HepG2 (cell line): ENCODE data around the gene RHCE. TPM values are rescaled to one million over a fixed set of nuclear protein-coding genes. Genes with fewer than 3 reads are reported as not detected.

Source experiments
- MATR3 ChIP-seq: sonication (generic); formaldehyde crosslinking; IDR thresholded peaks from 2 replicates; pipeline ENCODE4 v1.4.0; 2020; ENCODE audit warnings: missing genetic modification reagents
- PHF20 ChIP-seq: sonication (generic); formaldehyde crosslinking; IDR thresholded peaks from 2 replicates; pipeline ENCODE4 v1.5.0; 2020; ENCODE audit warnings: mild to moderate bottlenecking, missing genetic modification reagents
- PHF21A ChIP-seq: sonication (generic); formaldehyde crosslinking; IDR thresholded peaks from 2 replicates; pipeline ENCODE4 v1.5.0; 2020; ENCODE audit warnings: mild to moderate bottlenecking, missing genetic modification reagents
- RBM22 ChIP-seq: fragments of 200-400 bp; formaldehyde crosslinking; optimal IDR thresholded peaks from 2 replicates; pipeline ENCODE3; 2017; ENCODE audit warnings: mild to moderate bottlenecking, low read length, moderate library complexity
- ZFP36 ChIP-seq: fragments of 150-350 bp; IDR thresholded peaks from 2 replicates; pipeline ENCODE4 v1.6.1; 2018; ENCODE audit warnings: borderline replicate concordance, low read length, low read depth; ENCODE audit not compliant: partially characterized antibody
- ZNF260 ChIP-seq: sonication (generic); formaldehyde crosslinking; IDR thresholded peaks from 2 replicates; pipeline ENCODE4 v1.4.0; 2020; ENCODE audit warnings: missing genetic modification reagents, low read depth, mild to moderate bottlenecking, borderline replicate concordance
- polyA plus RNA-seq, 8 experiments: library from polyadenylated mRNA; depleted of rRNA in 3 of 8; stranded (reverse) in 7 of 8; unstranded in 1 of 8; fragments of >200 nt; fragmentation: Illumina TruSeq in 4 of 8; extraction: Trizol in 4 of 8; gene quantifications; 2 replicates each; pipeline versions ENCODE4 v1.2.1 to v1.2.3, GENCODE V29; 2011 to 2016; ENCODE audit warnings: low read depth in 4 of 8, missing spikeins in 1 of 8, mixed read lengths in 1 of 8; ENCODE audit not compliant: insufficient read depth in 1 of 8
- total RNA-seq, 5 experiments: library from RNA; depleted of rRNA; stranded (reverse); fragments of >200 nt; fragmentation: Illumina TruSeq; extraction: Trizol; gene quantifications; 2 replicates each; pipeline ENCODE4 v1.2.3, GENCODE V29; 2016; ENCODE audit warnings: low read depth in 1 of 5
- TF ChIP-seq, protein P1 (sequence below): sonication (generic); formaldehyde crosslinking; IDR thresholded peaks from 2 replicates; pipeline ENCODE4 v1.4.0; 2020; ENCODE audit warnings: mild to moderate bottlenecking, missing genetic modification reagents
- TF ChIP-seq, protein P2 (sequence below): sonication (generic); formaldehyde crosslinking; IDR thresholded peaks from 2 replicates; pipeline ENCODE4 v1.5.1; 2020; ENCODE audit warnings: missing genetic modification reagents, mild to moderate bottlenecking, borderline replicate concordance
- TF ChIP-seq, protein P3 (sequence below): sonication (generic); formaldehyde crosslinking; IDR thresholded peaks from 2 replicates; pipeline ENCODE4 v1.5.0; 2020; ENCODE audit warnings: missing genetic modification reagents
- TF ChIP-seq, protein P4 (sequence below): sonication (generic); formaldehyde crosslinking; IDR thresholded peaks from 2 replicates; pipeline ENCODE4 v1.5.0; 2020; ENCODE audit warnings: mild to moderate bottlenecking, missing genetic modification reagents, moderate library complexity
- TF ChIP-seq, protein P5 (sequence below): sonication (generic); formaldehyde crosslinking; IDR thresholded peaks from 2 replicates; pipeline ENCODE4 v1.4.0; 2020; ENCODE audit warnings: low read depth, missing genetic modification reagents
- TF ChIP-seq, protein P6 (sequence below): sonication (generic); formaldehyde crosslinking; IDR thresholded peaks from 2 replicates; pipeline ENCODE4 v1.5.1; 2020; ENCODE audit warnings: missing genetic modification reagents, mild to moderate bottlenecking, borderline replicate concordance

The RHCE gene
- total and polyA plus RNA-seq, 2 of the 13 experiments (the other 11 are each of a cell fraction or from before 2014, with no cell fraction given), result 0.30 TPM; not detected in 1

DNA sequence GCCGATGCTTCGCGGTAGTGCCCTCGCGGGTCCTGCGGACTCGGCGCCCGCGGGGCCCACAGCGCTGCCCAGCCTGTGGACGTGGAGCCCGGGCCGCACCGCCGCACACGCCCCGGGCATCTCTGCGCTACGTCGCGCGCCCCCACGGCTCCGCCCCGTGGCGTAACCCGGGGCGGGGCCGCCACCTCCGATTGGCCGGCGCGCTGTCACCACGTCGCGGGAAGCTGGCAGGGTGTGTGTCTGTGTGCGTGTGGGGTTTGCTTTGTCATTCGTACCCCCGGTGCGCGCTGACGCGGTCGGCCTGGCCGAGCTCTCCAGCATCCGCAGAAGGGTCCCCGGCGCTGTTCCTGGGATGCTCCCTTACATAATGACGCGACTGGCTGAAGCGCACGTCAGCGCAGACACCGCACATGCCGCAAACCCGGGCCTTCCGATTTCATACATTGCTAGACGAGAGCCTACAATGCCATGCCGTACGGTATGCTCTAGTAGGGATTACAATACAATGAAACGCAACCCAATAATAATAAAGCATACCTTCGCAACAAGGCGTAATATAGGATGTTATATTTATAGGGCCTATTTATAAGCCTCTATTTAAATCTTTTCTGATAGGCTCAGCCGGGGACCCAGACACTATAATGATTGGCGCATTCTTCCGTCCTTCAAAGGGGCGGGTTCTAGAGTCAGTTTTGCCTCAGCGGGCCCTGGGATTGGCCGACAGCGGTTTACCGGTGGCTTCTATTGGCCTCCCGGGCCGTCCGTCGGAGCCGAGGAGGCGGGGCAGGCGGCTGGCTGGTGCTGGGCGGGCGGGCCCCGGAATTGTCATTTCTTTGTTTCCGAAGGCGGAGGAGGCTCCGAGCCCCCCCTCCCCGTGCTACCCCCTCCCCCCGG is 9.7 kb upstream of the RHCE start, which contains the start of gene MACO1 (continued):
- TF ChIP-seq, protein P1, sequence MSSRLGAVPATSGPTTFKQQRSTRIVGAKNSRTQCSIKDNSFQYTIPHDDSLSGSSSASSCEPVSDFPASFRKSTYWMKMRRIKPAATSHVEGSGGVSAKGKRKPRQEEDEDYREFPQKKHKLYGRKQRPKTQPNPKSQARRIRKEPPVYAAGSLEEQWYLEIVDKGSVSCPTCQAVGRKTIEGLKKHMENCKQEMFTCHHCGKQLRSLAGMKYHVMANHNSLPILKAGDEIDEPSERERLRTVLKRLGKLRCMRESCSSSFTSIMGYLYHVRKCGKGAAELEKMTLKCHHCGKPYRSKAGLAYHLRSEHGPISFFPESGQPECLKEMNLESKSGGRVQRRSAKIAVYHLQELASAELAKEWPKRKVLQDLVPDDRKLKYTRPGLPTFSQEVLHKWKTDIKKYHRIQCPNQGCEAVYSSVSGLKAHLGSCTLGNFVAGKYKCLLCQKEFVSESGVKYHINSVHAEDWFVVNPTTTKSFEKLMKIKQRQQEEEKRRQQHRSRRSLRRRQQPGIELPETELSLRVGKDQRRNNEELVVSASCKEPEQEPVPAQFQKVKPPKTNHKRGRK (CRISPR knock-in tag), result no peak
- TF ChIP-seq ZNF260 (CRISPR knock-in tag) (no peak), MATR3 (CRISPR knock-in tag) (no peak), PHF21A (CRISPR knock-in tag) (peak; percentile 100), PHF20 (CRISPR knock-in tag) (peak; percentile 28; the same call in 1 of the 2 replicates), RBM22 (no peak), ZFP36 (no peak)
- TF ChIP-seq, protein P2, sequence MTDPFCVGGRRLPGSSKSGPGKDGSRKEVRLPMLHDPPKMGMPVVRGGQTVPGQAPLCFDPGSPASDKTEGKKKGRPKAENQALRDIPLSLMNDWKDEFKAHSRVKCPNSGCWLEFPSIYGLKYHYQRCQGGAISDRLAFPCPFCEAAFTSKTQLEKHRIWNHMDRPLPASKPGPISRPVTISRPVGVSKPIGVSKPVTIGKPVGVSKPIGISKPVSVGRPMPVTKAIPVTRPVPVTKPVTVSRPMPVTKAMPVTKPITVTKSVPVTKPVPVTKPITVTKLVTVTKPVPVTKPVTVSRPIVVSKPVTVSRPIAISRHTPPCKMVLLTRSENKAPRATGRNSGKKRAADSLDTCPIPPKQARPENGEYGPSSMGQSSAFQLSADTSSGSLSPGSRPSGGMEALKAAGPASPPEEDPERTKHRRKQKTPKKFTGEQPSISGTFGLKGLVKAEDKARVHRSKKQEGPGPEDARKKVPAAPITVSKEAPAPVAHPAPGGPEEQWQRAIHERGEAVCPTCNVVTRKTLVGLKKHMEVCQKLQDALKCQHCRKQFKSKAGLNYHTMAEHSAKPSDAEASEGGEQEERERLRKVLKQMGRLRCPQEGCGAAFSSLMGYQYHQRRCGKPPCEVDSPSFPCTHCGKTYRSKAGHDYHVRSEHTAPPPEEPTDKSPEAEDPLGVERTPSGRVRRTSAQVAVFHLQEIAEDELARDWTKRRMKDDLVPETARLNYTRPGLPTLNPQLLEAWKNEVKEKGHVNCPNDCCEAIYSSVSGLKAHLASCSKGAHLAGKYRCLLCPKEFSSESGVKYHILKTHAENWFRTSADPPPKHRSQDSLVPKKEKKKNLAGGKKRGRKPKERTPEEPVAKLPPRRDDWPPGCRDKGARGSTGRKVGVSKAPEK (CRISPR knock-in tag), result no peak
- TF ChIP-seq, protein P3, sequence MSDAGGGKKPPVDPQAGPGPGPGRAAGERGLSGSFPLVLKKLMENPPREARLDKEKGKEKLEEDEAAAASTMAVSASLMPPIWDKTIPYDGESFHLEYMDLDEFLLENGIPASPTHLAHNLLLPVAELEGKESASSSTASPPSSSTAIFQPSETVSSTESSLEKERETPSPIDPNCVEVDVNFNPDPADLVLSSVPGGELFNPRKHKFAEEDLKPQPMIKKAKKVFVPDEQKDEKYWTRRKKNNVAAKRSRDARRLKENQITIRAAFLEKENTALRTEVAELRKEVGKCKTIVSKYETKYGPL (CRISPR knock-in tag), result no peak
- TF ChIP-seq, protein P4, sequence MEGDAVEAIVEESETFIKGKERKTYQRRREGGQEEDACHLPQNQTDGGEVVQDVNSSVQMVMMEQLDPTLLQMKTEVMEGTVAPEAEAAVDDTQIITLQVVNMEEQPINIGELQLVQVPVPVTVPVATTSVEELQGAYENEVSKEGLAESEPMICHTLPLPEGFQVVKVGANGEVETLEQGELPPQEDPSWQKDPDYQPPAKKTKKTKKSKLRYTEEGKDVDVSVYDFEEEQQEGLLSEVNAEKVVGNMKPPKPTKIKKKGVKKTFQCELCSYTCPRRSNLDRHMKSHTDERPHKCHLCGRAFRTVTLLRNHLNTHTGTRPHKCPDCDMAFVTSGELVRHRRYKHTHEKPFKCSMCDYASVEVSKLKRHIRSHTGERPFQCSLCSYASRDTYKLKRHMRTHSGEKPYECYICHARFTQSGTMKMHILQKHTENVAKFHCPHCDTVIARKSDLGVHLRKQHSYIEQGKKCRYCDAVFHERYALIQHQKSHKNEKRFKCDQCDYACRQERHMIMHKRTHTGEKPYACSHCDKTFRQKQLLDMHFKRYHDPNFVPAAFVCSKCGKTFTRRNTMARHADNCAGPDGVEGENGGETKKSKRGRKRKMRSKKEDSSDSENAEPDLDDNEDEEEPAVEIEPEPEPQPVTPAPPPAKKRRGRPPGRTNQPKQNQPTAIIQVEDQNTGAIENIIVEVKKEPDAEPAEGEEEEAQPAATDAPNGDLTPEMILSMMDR (CRISPR knock-in tag), result no peak
- TF ChIP-seq, protein P5, sequence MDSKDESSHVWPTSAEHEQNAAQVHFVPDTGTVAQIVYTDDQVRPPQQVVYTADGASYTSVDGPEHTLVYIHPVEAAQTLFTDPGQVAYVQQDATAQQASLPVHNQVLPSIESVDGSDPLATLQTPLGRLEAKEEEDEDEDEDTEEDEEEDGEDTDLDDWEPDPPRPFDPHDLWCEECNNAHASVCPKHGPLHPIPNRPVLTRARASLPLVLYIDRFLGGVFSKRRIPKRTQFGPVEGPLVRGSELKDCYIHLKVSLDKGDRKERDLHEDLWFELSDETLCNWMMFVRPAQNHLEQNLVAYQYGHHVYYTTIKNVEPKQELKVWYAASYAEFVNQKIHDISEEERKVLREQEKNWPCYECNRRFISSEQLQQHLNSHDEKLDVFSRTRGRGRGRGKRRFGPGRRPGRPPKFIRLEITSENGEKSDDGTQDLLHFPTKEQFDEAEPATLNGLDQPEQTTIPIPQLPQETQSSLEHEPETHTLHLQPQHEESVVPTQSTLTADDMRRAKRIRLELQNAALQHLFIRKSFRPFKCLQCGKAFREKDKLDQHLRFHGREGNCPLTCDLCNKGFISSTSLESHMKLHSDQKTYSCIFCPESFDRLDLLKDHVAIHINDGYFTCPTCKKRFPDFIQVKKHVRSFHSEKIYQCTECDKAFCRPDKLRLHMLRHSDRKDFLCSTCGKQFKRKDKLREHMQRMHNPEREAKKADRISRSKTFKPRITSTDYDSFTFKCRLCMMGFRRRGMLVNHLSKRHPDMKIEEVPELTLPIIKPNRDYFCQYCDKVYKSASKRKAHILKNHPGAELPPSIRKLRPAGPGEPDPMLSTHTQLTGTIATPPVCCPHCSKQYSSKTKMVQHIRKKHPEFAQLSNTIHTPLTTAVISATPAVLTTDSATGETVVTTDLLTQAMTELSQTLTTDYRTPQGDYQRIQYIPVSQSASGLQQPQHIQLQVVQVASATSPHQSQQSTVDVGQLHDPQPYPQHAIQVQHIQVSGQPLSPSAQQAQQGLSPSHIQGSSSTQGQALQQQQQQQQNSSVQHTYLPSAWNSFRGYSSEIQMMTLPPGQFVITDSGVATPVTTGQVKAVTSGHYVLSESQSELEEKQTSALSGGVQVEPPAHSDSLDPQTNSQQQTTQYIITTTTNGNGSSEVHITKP (CRISPR knock-in tag), result no peak
- TF ChIP-seq, protein P6, sequence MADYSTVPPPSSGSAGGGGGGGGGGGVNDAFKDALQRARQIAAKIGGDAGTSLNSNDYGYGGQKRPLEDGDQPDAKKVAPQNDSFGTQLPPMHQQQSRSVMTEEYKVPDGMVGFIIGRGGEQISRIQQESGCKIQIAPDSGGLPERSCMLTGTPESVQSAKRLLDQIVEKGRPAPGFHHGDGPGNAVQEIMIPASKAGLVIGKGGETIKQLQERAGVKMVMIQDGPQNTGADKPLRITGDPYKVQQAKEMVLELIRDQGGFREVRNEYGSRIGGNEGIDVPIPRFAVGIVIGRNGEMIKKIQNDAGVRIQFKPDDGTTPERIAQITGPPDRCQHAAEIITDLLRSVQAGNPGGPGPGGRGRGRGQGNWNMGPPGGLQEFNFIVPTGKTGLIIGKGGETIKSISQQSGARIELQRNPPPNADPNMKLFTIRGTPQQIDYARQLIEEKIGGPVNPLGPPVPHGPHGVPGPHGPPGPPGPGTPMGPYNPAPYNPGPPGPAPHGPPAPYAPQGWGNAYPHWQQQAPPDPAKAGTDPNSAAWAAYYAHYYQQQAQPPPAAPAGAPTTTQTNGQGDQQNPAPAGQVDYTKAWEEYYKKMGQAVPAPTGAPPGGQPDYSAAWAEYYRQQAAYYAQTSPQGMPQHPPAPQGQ, result no peak
